Aorta (tissue), 5 donors: ENCODE results near the gene THSD4. TPM values are rescaled to one million over a fixed set of nuclear protein-coding genes. Genes with fewer than 3 reads are reported as not detected.

Source experiments
- ATAC-seq: fragments of 200-7000 bp; cut with Tn5 transposase; one replicate; pipeline ENCODE4 v1.9.1; 2022; ENCODE audit warnings: moderate library complexity; ENCODE audit not compliant: low FRiP score
- DNase-seq, 2 donors: peaks; one replicate each; pipeline ENCODE4 v3.0.0-alpha.2; 2020
- H3K27ac ChIP-seq, 2 donors: one replicate each; pipeline ENCODE4 v1.5.1; 2013; ENCODE audit warnings: low read length in 2 of 2, mild to moderate bottlenecking in 2 of 2, moderate library complexity in 2 of 2, control low read depth in 1 of 2, inconsistent platforms in 1 of 2, low read depth in 1 of 2
- H3K27me3 ChIP-seq, 2 donors: one replicate each; pipeline ENCODE4 v1.6.1; 2013; ENCODE audit warnings: control low read depth in 1 of 2, low read length in 1 of 2, mild to moderate bottlenecking in 1 of 2, moderate library complexity in 1 of 2; ENCODE audit not compliant: insufficient read depth in 2 of 2, control insufficient read depth in 1 of 2
- H3K36me3 ChIP-seq, 2 donors: one replicate each; pipeline ENCODE4 v1.6.1; 2013; ENCODE audit warnings: control low read depth in 1 of 2, low read length in 1 of 2, mild to moderate bottlenecking in 1 of 2; ENCODE audit not compliant: insufficient read depth in 2 of 2, control insufficient read depth in 1 of 2
- H3K4me1 ChIP-seq, 2 donors: one replicate each; pipeline ENCODE4 v1.6.1; 2013; ENCODE audit warnings: low read length in 2 of 2, control low read depth in 1 of 2, mild to moderate bottlenecking in 1 of 2, moderate library complexity in 1 of 2; ENCODE audit not compliant: insufficient read depth in 2 of 2, control insufficient read depth in 1 of 2
- H3K4me3 ChIP-seq, 2 donors: one replicate each; pipeline ENCODE4 v1.5.1; 2013; ENCODE audit warnings: low read length in 2 of 2, control low read depth in 1 of 2, mild to moderate bottlenecking in 1 of 2
- H3K9me3 ChIP-seq: one replicate; pipeline ENCODE4 v1.6.1; 2013; ENCODE audit warnings: mild to moderate bottlenecking, low read length; ENCODE audit not compliant: control insufficient read depth
- WGBS, 2 donors: extraction: QIAGEN DNeasy Blood & Tissue Kit; methylation state at CpG; one replicate each; pipeline ENCODE4 v1.1.7; 2013; 5-methylcytosine and 5-hydroxymethylcytosine counted together
- intact Hi-C, 2 donors: fragments of 100-400 bp; cut with DNase I; formaldehyde crosslinking; loops; one replicate each; pipeline versions ENCODE4 v1.14.2 to v1.15.0; 2022
- polyA plus RNA-seq, 2 donors: library from polyadenylated mRNA; stranded (reverse); fragments of 200-250 nt; gene quantifications; one replicate each; pipeline ENCODE4 v1.2.3, GENCODE V29; 2013
- total RNA-seq, 2 donors: library from RNA; stranded (reverse); fragmentation: NEBNext Ultra II Directional; extraction: Animal tissue kit (Norgen Biotek cat#: 25700); gene quantifications; one replicate each; pipeline ENCODE4 v1.2.1, GENCODE V29; 2021
- donor health status: healthy with polysubstance abuse.
- donor health status: Bipolar disorder and iron deficiency.
- donor health status: DM: no; HTN: no; CAD: no.
- donor health status: DM: no; HTN: no; CAD: no.
- donor health status: DM: yes; HTN: yes; CAD: no.

The THSD4 gene
- total and polyA plus RNA-seq, 4 donors = 6.3 to 143 (median 30.3) TPM

DNA sequence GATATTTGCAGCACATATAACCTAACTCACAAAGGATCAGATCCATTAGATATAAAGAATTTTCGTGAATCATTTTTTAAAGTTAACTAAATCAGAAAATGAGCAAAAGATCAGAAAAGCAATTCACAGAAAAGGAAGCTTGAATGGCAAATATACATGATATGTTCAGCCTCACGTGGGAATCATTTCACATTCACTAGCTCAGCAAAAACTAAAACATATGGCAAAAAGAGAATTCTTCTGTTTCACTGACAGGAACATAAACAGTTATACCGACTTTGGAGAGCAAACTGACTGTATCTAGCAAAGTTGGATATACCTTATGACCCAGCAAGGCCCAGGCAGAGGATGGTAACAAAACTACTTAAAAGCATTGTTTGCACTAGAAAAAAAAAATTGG lies 661.0 kb downstream of the THSD4 start:
- no peak overlapping the region for H3K27ac ChIP-seq
- intact Hi-C loops = no loop called here
- H3K4me3 ChIP-seq = no peak overlapping the region
- no peaks in the 10 kb centered on the region for H3K27me3 ChIP-seq
- no peaks in the 10 kb centered on the region for H3K4me1 ChIP-seq
- peaks cover 0 to 1% of the 10 kb centered on the region in 2 donors for H3K36me3 ChIP-seq
- H3K9me3 ChIP-seq = no peaks in the 10 kb centered on the region
- DNase-seq (no peak), ATAC-seq (no peak)
- 63 to 68% methylated on average over 3 of the region's 3 CpGs for WGBS, 2 donors

DNA sequence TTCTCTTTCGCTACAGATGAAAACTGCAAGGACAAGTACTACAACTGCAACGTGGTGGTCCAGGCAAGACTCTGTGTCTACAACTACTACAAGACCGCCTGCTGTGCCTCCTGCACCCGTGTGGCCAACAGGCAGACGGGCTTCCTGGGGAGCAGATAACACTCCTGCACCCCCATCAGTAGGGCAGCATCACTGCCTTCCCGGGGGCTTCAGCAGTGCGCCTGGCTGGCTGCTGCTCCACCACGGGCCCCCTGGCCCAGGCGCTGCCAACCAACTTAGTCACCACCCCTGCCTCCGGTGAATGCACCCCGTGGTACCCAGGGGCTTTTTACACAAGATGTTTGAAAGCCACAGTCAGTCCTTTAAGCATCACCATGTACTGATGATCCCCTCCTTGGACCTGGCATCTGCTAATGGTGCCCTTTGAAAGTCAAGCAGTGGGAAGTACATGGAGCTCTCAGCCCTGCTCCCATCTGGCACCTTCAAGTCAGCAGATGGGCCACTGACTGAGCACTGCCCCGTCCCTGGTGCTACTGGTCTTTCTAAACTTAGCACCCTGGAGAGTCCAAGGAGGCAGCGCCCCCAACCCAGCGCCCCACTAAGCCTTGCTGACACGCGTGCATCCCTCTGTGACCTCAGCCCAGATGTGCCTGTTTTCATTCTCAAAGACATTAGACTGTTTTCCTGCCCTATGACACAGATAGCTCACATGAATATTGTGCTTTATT lies 662.1 kb downstream of the THSD4 start:
- Histone ChIP-seq H3K4me1 (no peaks in the 10 kb centered on the region), H3K27ac (peak overlapping the region in 1 of 2 donors; percentile 6), H3K9me3 (no peaks in the 10 kb centered on the region), H3K36me3 (no peaks in the 10 kb centered on the region), H3K27me3 (no peaks in the 10 kb centered on the region), H3K4me3 (no peak overlapping the region)
- ATAC-seq = no peak
- DNase-seq = no peak
- intact Hi-C loops = no loop called here
- 74 to 76% methylated on average over 16 of the region's 16 CpGs for WGBS, 2 donors

DNA sequence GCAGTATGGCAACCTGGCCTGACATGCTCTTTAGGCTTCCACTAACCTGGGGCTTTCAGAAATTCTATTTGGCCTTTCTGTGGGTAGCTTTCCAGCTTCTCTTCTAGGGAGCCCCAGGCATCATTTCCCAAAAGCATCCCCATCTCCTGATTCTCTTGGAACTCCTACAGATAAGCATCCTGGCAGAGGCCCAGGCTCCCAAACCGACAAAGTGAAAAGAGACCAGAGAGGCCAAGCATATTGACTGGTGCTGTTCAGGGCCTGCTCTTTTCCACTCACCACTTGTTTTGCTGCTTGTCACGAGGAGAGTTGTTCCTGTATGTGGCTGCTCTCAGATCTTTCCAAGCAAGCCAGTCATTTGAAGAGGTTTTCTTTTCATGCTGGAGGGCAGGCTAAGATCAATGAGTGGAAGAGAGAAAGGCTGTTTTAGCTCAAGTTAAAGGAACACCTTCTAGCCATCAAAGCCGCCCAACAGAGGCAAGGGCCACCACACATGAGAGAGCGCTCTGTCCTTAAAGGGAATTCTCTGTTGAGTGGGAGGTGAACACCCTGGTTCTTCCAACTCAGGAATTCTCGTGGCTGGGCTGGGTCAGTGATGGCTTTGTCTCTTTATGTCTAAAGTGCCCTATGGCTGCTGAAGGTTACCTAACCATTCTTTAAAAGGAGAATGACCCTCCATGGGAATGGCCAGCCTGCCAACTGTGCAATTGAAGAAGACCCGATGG lies 664.0 kb downstream of the THSD4 start:
- H3K9me3 ChIP-seq = no peaks in the 10 kb centered on the region
- H3K27me3 ChIP-seq = no peaks in the 10 kb centered on the region
- no peaks in the 10 kb centered on the region for H3K4me1 ChIP-seq
- DNase-seq (no peak), ATAC-seq (no peak)
- H3K4me3 ChIP-seq = no peak overlapping the region
- peak overlapping the region; percentile 37 to 73 for H3K27ac ChIP-seq
- 59 to 61% methylated on average over 6 of the region's 6 CpGs for WGBS, 2 donors
- H3K36me3 ChIP-seq = no peaks in the 10 kb centered on the region
- intact Hi-C loops = no loop called here

DNA sequence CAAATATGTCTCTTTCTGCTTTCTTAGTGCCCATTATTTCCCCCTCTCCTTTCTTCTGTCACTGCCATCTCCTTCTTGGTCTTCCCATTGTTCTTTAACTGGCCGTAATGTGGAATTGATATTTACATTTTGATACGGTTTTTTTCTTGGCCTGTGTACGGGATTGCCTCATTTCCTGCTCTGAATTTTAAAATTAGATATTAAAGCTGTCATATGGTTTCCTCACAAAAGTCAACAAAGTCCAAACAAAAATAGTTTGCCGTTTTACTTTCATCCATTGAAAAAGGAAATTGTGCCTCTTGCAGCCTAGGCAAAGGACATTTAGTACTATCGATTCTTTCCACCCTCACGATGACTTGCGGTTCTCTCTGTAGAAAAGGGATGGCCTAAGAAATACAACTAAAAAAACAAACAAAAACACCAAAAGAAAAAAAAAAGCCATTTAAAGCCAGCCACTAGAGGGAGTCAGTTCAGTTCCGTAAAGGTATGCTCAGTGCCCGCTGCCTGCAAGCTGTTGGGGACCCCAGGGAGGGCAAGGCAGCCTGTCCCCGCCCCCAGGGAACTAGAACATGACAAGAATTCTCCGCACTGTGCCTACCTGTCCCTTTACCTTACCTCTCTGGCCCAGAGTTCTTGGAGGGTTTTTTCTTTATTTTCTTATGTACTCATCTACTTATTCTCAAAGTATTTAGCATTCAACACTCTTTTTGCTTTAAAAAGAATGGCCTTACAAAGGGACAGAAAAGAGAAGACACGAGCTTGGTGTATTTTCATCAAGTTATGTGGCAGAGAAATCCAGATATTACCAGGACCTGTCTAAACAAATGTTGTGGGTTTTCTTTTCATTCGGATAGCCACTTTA lies 665.1 kb downstream of the THSD4 start:
- Histone ChIP-seq H3K27me3 (no peaks in the 10 kb centered on the region), H3K4me3 (no peak overlapping the region), H3K27ac (peak overlapping the region; percentile 45 to 88), H3K9me3 (no peaks in the 10 kb centered on the region), H3K4me1 (no peaks in the 10 kb centered on the region), H3K36me3 (no peaks in the 10 kb centered on the region)
- 7 to 10% methylated on average over 13 of the region's 13 CpGs for WGBS, 2 donors
- ATAC-seq (peak; percentile 9), DNase-seq (no peak)
- intact Hi-C loops = no loop called here

DNA sequence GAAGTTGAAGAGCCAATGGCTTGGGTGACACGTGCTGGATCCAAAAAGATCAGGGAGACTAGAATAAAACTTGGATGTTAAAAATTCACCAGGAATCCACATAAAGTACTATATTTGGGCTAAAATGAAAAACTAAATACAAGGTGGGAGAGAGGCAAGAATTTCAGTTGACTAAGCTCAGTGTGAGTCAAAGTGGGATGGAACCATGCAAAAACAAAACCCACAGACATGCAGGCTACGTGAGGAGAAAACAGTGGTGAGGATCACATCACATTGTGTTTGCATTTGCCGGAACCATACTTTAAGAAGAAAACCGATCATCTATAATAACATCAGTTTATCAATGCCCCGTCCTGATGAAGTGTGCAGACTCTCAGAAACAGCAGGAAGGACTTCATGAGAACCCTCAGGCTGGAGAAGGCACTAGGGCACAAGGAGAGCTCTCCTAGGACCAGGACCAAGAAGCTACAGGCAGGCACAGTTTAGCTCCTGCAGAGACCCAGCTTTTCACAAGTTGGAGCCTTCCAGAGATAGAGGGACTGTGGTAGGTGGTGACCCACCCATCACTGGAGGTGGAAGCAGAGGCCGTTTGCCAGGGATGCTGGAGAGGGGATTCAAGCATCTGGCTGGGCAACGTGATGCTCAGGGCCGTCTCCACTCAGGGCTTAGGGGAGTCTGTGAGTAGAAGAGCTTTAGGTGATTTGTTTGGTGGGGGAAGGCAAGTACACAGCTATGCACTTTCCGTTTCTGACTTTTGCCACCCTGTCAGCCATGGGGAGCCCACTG lies 666.1 kb downstream of the THSD4 start:
- intact Hi-C loops = no loop called here
- 63 to 69% methylated on average over 9 of the region's 9 CpGs for WGBS, 2 donors
- H3K27ac ChIP-seq = peak overlapping the region in 1 of 2 donors; percentile 88

DNA sequence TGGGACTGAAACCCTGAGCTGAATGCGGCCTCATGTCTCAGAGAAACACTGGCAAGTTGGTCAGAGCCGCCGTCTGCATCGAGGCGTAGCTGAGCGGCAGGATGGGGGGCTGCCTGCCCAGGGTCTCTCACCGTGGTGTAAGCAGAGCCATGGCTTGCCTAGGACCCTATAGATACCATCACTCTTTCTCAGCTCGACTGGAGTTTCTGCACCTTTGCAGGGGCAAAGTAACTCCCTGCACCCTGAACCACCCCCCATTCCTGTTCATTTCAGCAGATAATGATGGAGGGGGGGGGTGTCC lies 666.6 kb downstream of the THSD4 start:
- no peaks in the 10 kb centered on the region for H3K4me1 ChIP-seq
- no peak overlapping the region for H3K4me3 ChIP-seq
- WGBS, 2 donors = 82 to 89% methylated on average over 8 of the region's 8 CpGs
- ATAC-seq (no peak), DNase-seq (no peak)
- H3K36me3 ChIP-seq = no peaks in the 10 kb centered on the region
- H3K27me3 ChIP-seq = no peaks in the 10 kb centered on the region
- H3K9me3 ChIP-seq = no peaks in the 10 kb centered on the region
- intact Hi-C loops = no loop called here
- no peak overlapping the region for H3K27ac ChIP-seq

More for the DNA sequence above, 666.1 kb downstream of the THSD4 start:
- no peaks in the 10 kb centered on the region for H3K27me3 ChIP-seq
- no peaks in the 10 kb centered on the region for H3K4me1 ChIP-seq
- ATAC-seq (no peak), DNase-seq (no peak)
- H3K4me3 ChIP-seq = no peak overlapping the region
- H3K36me3 ChIP-seq = no peaks in the 10 kb centered on the region
- H3K9me3 ChIP-seq = no peaks in the 10 kb centered on the region

DNA sequence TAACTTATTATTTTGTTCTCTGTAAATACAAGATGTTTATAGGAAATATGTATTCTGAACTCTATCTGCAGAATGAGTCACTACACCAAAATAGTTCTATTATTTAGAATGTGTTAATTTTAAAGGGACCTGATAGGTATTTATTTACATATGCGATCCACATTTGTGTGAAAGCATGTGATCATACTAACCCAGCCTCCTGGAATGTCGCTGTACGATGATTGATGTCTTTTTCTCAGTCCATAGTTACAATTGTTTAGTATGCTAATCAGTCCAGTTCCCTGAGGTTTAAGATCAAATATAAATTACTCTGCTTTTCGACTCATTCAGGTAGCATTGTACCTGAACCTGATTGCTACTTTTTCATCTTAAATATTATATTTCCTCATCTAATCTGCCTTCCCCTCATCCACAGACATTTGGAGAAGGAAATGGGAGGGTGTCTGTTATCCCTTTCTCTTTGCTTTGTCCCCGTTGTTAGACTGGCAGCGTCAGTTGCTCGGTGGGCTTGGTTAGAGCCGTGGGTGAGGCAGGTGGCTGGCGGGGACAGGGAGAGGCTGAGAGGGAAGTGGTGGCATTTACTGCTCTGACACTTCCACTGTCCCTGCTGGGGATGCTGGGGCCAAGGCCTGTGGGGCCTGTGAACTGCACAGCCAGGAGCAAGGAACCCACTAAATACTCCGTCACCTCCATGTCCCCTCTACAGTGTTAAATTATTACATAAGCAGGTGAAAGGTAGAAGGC lies 667.3 kb downstream of the THSD4 start:
- intact Hi-C loops = no loop called here
- H3K4me1 ChIP-seq = no peaks in the 10 kb centered on the region

DNA sequence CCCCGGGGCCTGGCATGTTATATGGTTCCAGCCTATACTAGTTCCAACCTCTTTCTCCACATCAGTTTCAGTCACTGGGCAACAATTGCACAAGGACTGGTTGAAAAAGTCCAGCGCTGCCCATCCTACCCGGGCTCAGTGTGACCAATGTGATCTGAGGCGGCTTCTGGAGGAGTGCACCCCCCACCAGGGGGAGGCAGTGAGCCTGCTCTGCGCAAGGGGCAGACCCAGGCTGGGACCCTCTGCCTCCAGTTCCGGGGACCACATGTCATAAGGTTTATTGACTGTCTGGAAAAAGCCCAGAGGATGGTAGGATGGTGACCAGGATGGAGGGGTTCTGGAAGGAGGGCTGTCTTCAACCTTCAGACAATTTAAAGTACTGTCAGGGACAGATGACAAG lies 669.4 kb downstream of the THSD4 start:
- ATAC-seq (no peak), DNase-seq (no peak)
- no peak overlapping the region for H3K27ac ChIP-seq
- H3K4me1 ChIP-seq = no peaks in the 10 kb centered on the region
- intact Hi-C loops = no loop called here
- no peaks in the 10 kb centered on the region for H3K9me3 ChIP-seq
- no peak overlapping the region for H3K4me3 ChIP-seq
- no peaks in the 10 kb centered on the region for H3K27me3 ChIP-seq
- 75 to 76% methylated on average over 6 of the region's 6 CpGs for WGBS, 2 donors
- H3K36me3 ChIP-seq = no peaks in the 10 kb centered on the region

More for the DNA sequence above, 667.3 kb downstream of the THSD4 start:
- H3K27ac ChIP-seq = peak overlapping the region in 1 of 2 donors; percentile 49
- no peak overlapping the region for H3K4me3 ChIP-seq
- 46 to 56% methylated on average over 10 of the region's 10 CpGs for WGBS, 2 donors
- H3K36me3 ChIP-seq = no peaks in the 10 kb centered on the region
- H3K9me3 ChIP-seq = no peaks in the 10 kb centered on the region
- no peak for DNase-seq
- ATAC-seq = no peak
- H3K27me3 ChIP-seq = no peaks in the 10 kb centered on the region
